Mesothelial cell of epicardium (in vitro differentiated cells): ENCODE measurements around the gene OPCML. TPM values are rescaled to one million over a fixed set of nuclear protein-coding genes. Genes with fewer than 3 reads are reported as not detected.

ENCODE experiments used
- DNase-seq, 2 experiments: peaks; one replicate each; pipeline ENCODE4 v3.0.0; 2021; ENCODE audit warnings: low spot score in 2 of 2; ENCODE audit not compliant: unreplicated experiment in 2 of 2
- H3K27ac Mint-ChIP-seq: 2 replicates; pipeline ENCODE4 v1.8.0; 2021; ENCODE audit warnings: mixed read lengths
- H3K27me3 Mint-ChIP-seq: 2 replicates; pipeline ENCODE4 v1.8.0; 2021; ENCODE audit warnings: low read depth, mixed read lengths
- H3K36me3 Mint-ChIP-seq: 2 replicates; pipeline ENCODE4 v1.8.0; 2021; ENCODE audit warnings: mixed read lengths
- H3K4me1 Mint-ChIP-seq: 2 replicates; pipeline ENCODE4 v1.8.0; 2021; ENCODE audit warnings: mixed read lengths
- H3K4me3 Mint-ChIP-seq: 2 replicates; pipeline ENCODE4 v1.8.0; 2021; ENCODE audit warnings: mild to moderate bottlenecking, moderate library complexity, mixed read lengths
- H3K9me3 Mint-ChIP-seq: 2 replicates; pipeline ENCODE4 v1.8.0; 2021; ENCODE audit warnings: mixed read lengths
- CTCF ChIP-seq: fragments of 200-600 bp; sonication (generic); IDR thresholded peaks from one replicate; pipeline ENCODE4 v1.5.0; 2021; ENCODE audit warnings: antibody characterized with exemption; ENCODE audit not compliant: unreplicated experiment
- total RNA-seq: library from RNA; stranded (reverse); gene quantifications from 3 replicates; pipeline ENCODE4 v1.2.1, GENCODE V29; 2021

OPCML gene
- total RNA-seq, 1 donor from 2014 or later, result 3.0 TPM

GRCh38 chr11:132981131-132981956 is 551.0 kb downstream of the OPCML start:
- Mint-ChIP-seq H3K9me3 (no peaks in the 10 kb centered on the region), H3K27me3 (peaks cover 15% of the 10 kb centered on the region), H3K36me3 (no peaks in the 10 kb centered on the region), H3K4me1 (no peaks in the 10 kb centered on the region), H3K27ac (no peak overlapping the region), H3K4me3 (no peak overlapping the region)
- no peak for TF ChIP-seq CTCF
- DNase-seq, result no peak

GRCh38 chr11:132980670-132981069 is 551.6 kb downstream of the OPCML start:
- Mint-ChIP-seq H3K27ac (no peak overlapping the region), H3K4me1 (no peaks in the 10 kb centered on the region), H3K4me3 (no peak overlapping the region), H3K9me3 (no peaks in the 10 kb centered on the region), H3K36me3 (no peaks in the 10 kb centered on the region), H3K27me3 (peaks cover 16% of the 10 kb centered on the region)
- no peak for TF ChIP-seq CTCF
- DNase-seq, result no peak

- no peaks in the 10 kb centered on the region for H3K4me1 Mint-ChIP-seq
- peaks cover 29% of the 10 kb centered on the region for H3K27me3 Mint-ChIP-seq
- H3K9me3 Mint-ChIP-seq, result no peaks in the 10 kb centered on the region
- no peaks in the 10 kb centered on the region for H3K36me3 Mint-ChIP-seq
- H3K4me3 Mint-ChIP-seq, result no peak overlapping the region
- DNase-seq, result no peak
- H3K27ac Mint-ChIP-seq, result no peak overlapping the region
- TF ChIP-seq CTCF, result no peak
These were observed 554.6 kb downstream of the OPCML start for GRCh38 chr11:132977746-132978145.

- Mint-ChIP-seq H3K9me3 (no peaks in the 10 kb centered on the region), H3K36me3 (no peaks in the 10 kb centered on the region), H3K27ac (no peak overlapping the region), H3K4me3 (no peak overlapping the region), H3K27me3 (peaks cover 29% of the 10 kb centered on the region), H3K4me1 (no peaks in the 10 kb centered on the region)
- DNase-seq, result no peak
- TF ChIP-seq CTCF, result no peak
These were observed 555.1 kb downstream of the OPCML start for GRCh38 chr11:132977241-132977640.

GRCh38 chr11:132976115-132976514 is 556.2 kb downstream of the OPCML start:
- Mint-ChIP-seq H3K27ac (no peak overlapping the region), H3K36me3 (no peaks in the 10 kb centered on the region), H3K27me3 (peaks cover 30% of the 10 kb centered on the region), H3K9me3 (no peaks in the 10 kb centered on the region), H3K4me1 (no peaks in the 10 kb centered on the region), H3K4me3 (no peak overlapping the region)
- no peak for TF ChIP-seq CTCF
- DNase-seq, result no peak

- DNase-seq, result no peak
- TF ChIP-seq CTCF, result no peak
- Mint-ChIP-seq H3K9me3 (no peaks in the 10 kb centered on the region), H3K4me3 (no peak overlapping the region), H3K4me1 (no peaks in the 10 kb centered on the region), H3K27ac (no peak overlapping the region), H3K36me3 (no peaks in the 10 kb centered on the region), H3K27me3 (peaks cover 41% of the 10 kb centered on the region)
These were observed 558.6 kb downstream of the OPCML start for GRCh38 chr11:132973686-132974085.
